ENCODE measurements around the gene LRP1. TPM values are rescaled to one million over a fixed set of nuclear protein-coding genes. Genes with fewer than 3 reads are reported as not detected.

Gene LRP1
- total and polyA plus RNA-seq, 2 experiments from 2014 or later, result 26.6 to 145 TPM

DNA sequence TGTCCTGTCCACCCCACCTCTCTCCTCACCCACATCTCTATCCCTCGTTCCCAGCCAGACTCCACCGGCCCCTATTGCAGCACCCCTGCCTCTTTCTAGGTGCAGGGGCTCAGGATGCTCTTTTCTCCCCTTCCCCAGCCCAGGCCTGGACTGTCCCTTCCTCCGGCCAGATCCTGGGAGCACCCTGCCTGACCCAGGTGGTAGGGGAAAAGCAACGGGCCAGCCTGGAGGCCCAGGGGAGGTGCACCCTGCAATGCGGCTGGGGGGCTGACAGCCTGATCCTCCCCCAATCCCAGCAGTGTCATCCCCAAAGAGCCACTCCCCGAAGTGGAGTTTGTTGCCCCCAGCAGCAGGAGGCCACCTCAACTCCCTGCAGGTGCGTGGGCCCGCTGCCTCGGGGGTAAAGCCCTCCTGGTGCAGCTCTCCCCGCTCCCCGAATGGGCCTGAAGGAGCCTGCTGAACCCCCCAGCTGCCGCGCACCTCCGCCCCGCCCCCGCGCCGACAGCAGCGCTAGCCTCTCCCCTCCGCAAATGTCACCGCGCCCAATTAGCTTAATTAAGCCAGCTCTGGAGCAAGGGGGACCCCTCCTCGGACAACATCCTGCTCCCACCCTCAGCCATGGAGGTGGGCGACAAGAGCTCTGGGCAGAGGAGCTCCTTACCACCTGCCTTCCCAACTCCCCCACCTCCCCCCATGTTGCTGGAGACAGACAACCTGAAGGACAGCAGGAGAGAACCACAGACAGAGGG lies 93.1 kb downstream of the LRP1 start:
- H3K27ac ChIP-seq (ENCODE audit: low read depth), result no peak overlapping the region
- peaks cover 21% of the 10 kb centered on the region; the same call in 1 of the 2 replicates for H3F3A ChIP-seq (replicated peaks; ENCODE audit: low read depth)
- H3K4me3 ChIP-seq, result peak overlapping the region; percentile 43
- H3K4me2 ChIP-seq, result peak overlapping the region; percentile 76
- no peak overlapping the region for H3K27ac Mint-ChIP-seq
- H2AFZ ChIP-seq, result no peak overlapping the region
- H3K9me2 ChIP-seq (ENCODE audit: insufficient read depth), result no peaks in the 10 kb centered on the region
- H3K4me1 Mint-ChIP-seq, result peaks cover 62% of the 10 kb centered on the region
- H3K4me1 ChIP-seq (ENCODE audit: insufficient read depth), result peaks cover 51% of the 10 kb centered on the region
- DNase-seq (ENCODE audit: low spot score) (no peak), ATAC-seq (no peak)
- no peaks in the 10 kb centered on the region; the same call in 2 of the 3 replicates for H3K36me3 Mint-ChIP-seq (ENCODE audit: low read depth)
- H3K36me3 ChIP-seq (ENCODE audit: insufficient read depth), result no peaks in the 10 kb centered on the region
- no peaks in the 10 kb centered on the region for H3K79me2 ChIP-seq (replicated peaks; ENCODE audit: insufficient read depth)
- H3K4me3 Mint-ChIP-seq, result peak overlapping the region; percentile 49
- peaks cover 93% of the 10 kb centered on the region for H3K27me3 Mint-ChIP-seq (ENCODE audit: insufficient read depth, low read depth, poor library complexity)
- H4K20me1 ChIP-seq (replicated peaks; ENCODE audit: insufficient read depth), result peaks cover 7% of the 10 kb centered on the region; the same call in 1 of the 2 replicates
- peaks cover 99% of the 10 kb centered on the region for H3K27me3 ChIP-seq (ENCODE audit: insufficient read depth)
- TF ChIP-seq EZH2 (IDR thresholded peaks at IDR 0.05; ENCODE audit: low read depth, unreplicated experiment) (peak; percentile 88), ZNF114 (CRISPR knock-in tag; IDR thresholded peaks at IDR 0.05) (no peak)
- H3K9me3 Mint-ChIP-seq, result peaks cover 3% of the 10 kb centered on the region; the same call in 2 of the 3 replicates

DNA sequence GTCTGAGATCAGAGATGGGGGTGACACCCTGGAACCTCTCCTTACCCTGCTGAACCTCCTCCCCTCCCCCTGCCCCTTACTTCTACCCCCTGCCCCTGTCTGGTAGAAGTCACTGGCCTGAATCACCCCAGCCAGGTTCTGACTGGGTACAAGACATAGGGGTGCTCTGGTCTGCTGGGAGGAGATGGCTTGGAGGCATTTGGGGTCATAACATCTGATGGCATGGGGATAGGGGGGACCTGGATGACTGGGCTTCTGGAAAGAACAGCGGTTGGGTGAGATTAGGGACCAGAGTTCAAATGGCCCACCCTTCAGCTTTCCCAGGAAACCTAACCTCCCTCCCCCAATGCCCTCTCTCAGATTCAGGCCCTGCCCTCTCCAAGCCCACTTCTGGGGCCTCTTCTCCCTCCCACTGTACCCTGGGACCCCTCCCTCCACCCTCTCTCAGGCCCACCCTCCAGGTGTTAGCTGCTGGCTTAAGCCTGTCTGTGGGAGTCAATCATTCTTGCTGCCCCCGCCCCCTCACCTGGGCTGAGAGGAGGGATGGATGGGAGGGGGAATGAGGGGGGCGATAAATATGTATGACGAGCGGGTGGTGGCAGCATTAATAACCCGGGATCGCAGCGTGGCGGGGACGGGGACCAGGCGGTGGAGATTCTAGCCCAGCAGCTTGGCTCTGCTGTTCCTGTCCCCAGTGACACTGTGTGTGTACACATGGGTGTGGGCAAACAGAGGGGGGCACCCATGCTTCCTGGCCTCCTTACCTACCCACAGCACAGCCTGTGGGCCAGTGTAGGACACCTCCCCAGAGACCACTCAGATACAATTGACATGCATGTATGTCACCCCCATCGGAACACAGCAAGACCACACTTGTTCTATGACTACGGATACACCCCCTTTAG lies 94.3 kb downstream of the LRP1 start:
- Mint-ChIP-seq H3K27ac (no peak overlapping the region), H3K27me3 (ENCODE audit: insufficient read depth, low read depth, poor library complexity) (peaks cover 91% of the 10 kb centered on the region), H3K4me1 (peaks cover 67% of the 10 kb centered on the region), H3K36me3 (ENCODE audit: low read depth) (no peaks in the 10 kb centered on the region; the same call in 2 of the 3 replicates), H3K9me3 (peaks cover 3% of the 10 kb centered on the region), H3K4me3 (peak overlapping the region; percentile 20; the same call in 2 of the 3 replicates)
- ATAC-seq (no peak), DNase-seq (ENCODE audit: low spot score) (peak; percentile 47)
- no peak overlapping the region for H3K27ac ChIP-seq (ENCODE audit: low read depth)
- H3K27me3 ChIP-seq (ENCODE audit: insufficient read depth), result peaks cover 99% of the 10 kb centered on the region
- H4K20me1 ChIP-seq (replicated peaks; ENCODE audit: insufficient read depth), result peaks cover 7% of the 10 kb centered on the region; the same call in 1 of the 2 replicates
- peak overlapping the region; percentile 76 for H3K4me2 ChIP-seq
- H3K4me1 ChIP-seq (ENCODE audit: insufficient read depth), result peaks cover 60% of the 10 kb centered on the region
- TF ChIP-seq EZH2phosphoT487 (IDR thresholded peaks at IDR 0.05; ENCODE audit: unreplicated experiment), result no peak
- TF ChIP-seq, protein P1, sequence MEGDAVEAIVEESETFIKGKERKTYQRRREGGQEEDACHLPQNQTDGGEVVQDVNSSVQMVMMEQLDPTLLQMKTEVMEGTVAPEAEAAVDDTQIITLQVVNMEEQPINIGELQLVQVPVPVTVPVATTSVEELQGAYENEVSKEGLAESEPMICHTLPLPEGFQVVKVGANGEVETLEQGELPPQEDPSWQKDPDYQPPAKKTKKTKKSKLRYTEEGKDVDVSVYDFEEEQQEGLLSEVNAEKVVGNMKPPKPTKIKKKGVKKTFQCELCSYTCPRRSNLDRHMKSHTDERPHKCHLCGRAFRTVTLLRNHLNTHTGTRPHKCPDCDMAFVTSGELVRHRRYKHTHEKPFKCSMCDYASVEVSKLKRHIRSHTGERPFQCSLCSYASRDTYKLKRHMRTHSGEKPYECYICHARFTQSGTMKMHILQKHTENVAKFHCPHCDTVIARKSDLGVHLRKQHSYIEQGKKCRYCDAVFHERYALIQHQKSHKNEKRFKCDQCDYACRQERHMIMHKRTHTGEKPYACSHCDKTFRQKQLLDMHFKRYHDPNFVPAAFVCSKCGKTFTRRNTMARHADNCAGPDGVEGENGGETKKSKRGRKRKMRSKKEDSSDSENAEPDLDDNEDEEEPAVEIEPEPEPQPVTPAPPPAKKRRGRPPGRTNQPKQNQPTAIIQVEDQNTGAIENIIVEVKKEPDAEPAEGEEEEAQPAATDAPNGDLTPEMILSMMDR (conservative IDR thresholded peaks at IDR 0.05; ENCODE audit: low read depth in 2 of 2), result no peak
- TF ChIP-seq EZH2 (IDR thresholded peaks at IDR 0.05; ENCODE audit: low read depth, unreplicated experiment), result peak; percentile 14
- peak overlapping the region; percentile 43; the same call in 1 of the 2 replicates for H3K4me3 ChIP-seq
- H3K9me2 ChIP-seq (ENCODE audit: insufficient read depth), result no peaks in the 10 kb centered on the region
- H2AFZ ChIP-seq, result no peak overlapping the region
- H3K79me2 ChIP-seq (replicated peaks; ENCODE audit: insufficient read depth), result no peaks in the 10 kb centered on the region
- H3F3A ChIP-seq (replicated peaks; ENCODE audit: low read depth), result peaks cover 24% of the 10 kb centered on the region; the same call in 1 of the 2 replicates
- no peaks in the 10 kb centered on the region for H3K36me3 ChIP-seq (ENCODE audit: insufficient read depth)
